DMS153 treated with DMSO at 0.1 percent for 48 hours (cell line): ENCODE data around the gene SPAG9.
A peak's percentile ranks its signal among the peaks of the same experiment; 100 is the strongest.

Experiments used
- DNase-seq: peaks from one replicate; lab custom pipeline; 2025; ENCODE audit not compliant: unreplicated experiment; lab: John Stamatoyannopoulos, UW

The SPAG9 gene

GRCh38 chr17:51044976-51045375, 75.7 kb downstream of the SPAG9 start:
- no peak for DNase-seq

- no peak for DNase-seq
Measured at GRCh38 chr17:51036084-51036483, 84.6 kb downstream of the SPAG9 start.

DNA sequence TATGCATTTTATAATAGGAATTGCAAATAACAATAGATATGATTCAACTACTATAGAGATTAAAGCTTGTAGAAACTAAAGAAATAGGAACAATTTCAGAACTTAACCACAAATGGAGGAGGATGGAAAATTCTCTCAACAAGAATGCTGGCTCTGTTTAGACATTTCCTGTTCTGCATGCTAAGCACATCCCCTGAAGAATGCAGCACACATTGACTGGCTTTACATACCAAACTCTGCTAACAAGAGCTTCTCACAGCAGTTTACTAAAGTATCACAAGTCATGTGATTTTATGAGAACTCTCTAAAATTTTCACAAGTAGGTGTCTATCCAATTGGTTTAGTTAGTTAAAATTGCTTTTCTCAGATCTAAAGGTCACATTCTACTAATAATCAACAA, 85.2 kb downstream of the SPAG9 start:
- DNase-seq: no peak

DNA sequence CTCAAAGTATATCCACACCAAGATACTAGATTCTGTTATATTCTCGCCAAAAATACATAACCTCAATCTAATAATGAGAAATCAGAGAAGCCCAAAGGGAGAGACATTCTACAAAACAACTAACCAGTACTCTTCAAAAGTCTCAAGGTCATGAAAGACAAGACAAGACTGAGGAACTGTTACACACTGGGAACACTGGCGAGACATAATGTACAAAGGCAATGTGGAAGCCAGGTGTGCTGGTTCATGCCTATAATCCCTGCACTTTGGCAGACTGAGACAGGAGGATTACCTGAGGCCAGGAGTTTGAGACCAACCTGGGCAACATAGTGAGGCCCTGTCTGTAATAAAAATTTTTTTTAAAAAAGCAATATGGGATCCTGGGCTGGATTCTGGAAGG, 85.9 kb downstream of the SPAG9 start:
- no peak for DNase-seq

- no peak for DNase-seq
Measured at GRCh38 chr17:51032850-51033249, 87.8 kb downstream of the SPAG9 start.

- DNase-seq: no peak
Measured at GRCh38 chr17:51029568-51030463, 90.9 kb downstream of the SPAG9 start.

GRCh38 chr17:51029142-51029541, 91.5 kb downstream of the SPAG9 start:
- DNase-seq: no peak

GRCh38 chr17:51028176-51028863, 92.3 kb downstream of the SPAG9 start:
- no peak for DNase-seq

DNA sequence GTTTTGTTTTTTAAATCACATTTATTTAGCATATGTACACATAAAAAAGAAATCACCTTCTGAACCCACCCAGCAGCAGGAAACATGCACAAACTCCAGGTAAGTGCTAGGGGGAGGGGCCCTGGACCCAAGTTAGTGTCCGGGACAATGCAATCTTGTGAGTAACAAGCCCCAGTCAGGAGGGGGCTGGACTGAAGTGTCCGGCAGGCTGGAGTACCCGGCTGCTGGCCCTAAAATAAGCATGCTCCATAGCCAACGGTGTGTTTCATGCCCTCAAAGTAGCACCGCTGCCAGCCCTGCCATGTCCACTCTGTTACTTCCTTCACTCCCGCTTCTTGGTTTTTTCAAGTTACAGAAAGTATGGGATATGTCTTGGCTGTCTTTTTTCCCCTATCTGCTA, 102.1 kb downstream of the SPAG9 start:
- DNase-seq: no peak

- no peak for DNase-seq
Measured at GRCh38 chr17:51017270-51017669, 103.4 kb downstream of the SPAG9 start.

- no peak for DNase-seq
Measured at GRCh38 chr17:51016099-51016498, 104.6 kb downstream of the SPAG9 start.

GRCh38 chr17:51015145-51015558, 105.5 kb downstream of the SPAG9 start:
- peak; percentile 49 for DNase-seq

- DNase-seq: no peak
Measured at GRCh38 chr17:51014129-51014528, 106.5 kb downstream of the SPAG9 start.

DNA sequence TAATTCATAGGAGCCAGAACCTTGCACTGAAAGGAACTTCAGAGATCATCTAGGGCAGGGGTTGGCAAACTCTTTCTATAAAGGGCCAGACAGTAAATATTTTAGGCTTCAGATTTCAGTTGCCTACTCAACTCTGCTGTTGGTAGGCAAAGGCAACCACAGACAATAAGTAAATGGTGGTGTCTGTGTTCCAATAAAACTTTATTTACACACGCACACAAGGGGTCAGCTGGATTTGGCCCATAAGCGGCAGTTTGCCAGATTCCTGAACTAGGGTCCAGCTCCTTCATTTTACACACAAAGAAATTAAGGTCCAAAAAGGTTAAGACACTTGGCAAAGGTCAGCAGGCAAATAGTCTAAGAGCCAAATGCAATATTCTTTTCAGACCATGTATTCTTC, 107.3 kb downstream of the SPAG9 start:
- no peak for DNase-seq

DNA sequence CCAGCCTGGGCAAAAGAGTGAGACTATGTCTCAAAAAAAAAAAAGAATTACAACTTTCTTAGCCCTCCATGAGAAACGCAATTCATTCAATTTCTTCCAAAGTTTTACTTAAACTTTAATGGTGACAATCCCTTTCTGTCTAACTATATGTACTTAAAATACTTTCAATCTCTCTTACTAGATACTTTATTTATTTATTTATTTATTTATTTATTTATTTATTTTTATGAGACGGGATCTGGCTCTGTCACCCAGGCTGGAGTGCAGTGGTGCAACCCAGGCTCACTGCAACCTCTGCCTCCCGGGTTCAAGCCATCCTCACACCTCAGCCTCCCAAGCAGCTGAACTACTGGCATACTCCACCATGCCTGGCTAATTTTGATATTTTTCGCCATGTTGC, 108.1 kb downstream of the SPAG9 start:
- no peak for DNase-seq

DNA sequence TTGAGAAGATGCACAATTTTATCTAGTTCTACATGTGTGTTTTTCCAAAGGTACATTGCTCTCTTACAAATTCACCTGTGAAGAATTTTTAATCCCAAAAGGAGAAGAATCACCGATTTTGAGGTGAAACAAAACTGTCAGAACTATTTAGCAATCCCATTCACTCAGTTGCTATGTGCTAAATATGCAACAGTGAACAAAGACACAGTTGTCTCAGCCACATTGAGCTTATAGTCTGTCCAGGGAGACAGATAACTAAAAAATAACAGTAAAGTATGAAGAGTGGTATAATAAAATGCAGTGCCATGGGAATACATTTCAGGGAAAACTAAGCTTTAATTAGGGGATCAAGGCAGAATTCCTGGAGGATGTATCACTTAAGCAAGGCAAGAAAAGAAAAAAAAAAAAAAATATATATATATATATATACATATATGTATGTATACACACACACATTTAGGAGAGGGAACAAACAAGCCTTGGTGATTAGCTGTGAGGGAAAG, 110.4 kb downstream of the SPAG9 start:
- no peak for DNase-seq

DNA sequence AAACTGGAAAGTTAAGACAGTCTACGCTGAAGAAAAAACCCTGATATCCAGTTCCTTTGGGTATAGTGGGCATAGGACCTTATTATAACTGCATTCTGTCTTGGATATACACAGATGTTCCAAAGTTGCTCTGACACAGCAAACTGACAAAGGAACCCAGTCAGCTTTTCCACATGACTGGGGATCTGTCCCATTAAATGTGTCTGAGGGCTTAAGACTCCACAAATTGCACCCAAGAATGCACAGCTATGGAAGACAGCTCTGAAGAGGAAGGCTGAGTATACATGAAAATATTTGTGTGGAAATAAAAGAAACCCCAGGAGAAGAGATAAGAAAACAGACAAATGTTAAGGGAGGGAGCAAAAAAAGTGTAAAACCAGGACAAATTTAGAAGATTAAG, 114.1 kb downstream of the SPAG9 start:
- DNase-seq: no peak

- DNase-seq: no peak
Measured at GRCh38 chr17:51005768-51006167, 114.9 kb downstream of the SPAG9 start.

- no peak for DNase-seq
Measured at GRCh38 chr17:51004249-51004648, 116.4 kb downstream of the SPAG9 start.

GRCh38 chr17:51000835-51001638, 119.6 kb downstream of the SPAG9 start:
- DNase-seq: peak; percentile 34

DNA sequence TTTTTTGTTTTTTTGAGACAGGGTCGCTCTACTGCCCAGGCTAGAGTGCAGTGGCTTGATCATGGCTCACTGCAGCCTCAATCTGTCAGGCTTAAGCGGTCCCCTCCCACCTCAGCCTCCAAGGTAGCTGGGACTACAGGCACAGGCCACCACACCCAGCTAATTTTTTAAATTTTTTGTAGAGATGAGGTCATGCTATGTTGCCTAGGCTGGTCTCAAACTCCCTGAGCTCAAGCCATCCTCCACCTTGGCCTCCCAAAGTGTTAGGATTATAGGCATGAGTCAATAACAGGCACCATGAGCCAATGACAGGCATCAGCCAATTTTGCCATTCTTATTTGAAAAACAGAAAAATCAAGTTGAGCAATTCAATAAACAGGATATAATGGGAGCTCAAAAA, 125.0 kb downstream of the SPAG9 start:
- no peak for DNase-seq
